Smooth muscle cell of the brain vasculature (primary cell): Measurements from ENCODE around the gene MPRIP.
"Not testable (repeated sequence)": the region's sequence is repeated elsewhere in the genome, so short reads cannot be mapped to it uniquely, and the experiment has no call there.

Source experiments
- DNase-seq: peaks from one replicate; pipeline ENCODE4 v3.0.0-alpha.2; 2012; ENCODE audit warnings: low read depth, low spot score

Gene MPRIP

DNA sequence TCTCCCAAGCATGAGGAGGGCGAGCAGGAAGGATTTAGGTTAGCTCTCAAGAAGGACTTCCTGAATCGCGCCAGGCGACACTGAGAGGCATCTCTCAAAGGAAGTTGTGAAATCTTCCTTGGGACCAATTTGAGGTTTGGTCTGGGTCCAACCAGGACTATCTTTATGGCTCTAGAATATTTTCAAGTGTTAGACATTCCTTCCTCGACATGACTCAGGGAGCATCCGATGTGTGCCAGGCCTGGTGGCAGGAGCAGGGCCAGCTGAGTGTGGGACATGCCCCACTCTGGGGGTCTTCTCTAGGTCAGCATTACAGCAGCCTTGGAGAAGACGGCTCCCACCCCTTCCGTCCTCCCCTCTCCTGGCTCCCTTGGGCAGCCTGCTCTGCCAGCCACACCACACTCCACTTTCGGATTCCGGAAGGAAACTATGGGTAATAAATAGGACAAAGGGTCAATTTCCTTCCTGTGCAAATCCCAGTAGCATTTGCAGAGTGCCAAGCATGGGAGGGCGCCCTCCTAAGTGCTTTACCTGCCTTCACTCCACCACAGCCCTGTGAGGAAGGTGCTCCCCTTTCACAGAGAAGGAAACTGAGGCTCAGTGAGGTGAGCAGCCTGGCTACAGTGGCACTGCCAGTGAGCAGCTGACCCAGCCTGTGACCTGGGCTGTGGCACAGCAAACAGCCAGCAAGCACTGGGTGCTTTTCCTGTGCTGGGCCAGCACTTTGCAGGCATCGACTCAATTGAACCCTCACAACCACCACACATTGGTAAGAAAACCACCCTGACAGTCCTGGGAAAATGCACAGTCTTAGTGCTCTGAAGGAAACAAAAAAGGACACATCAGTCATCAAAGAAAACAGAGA lies 31.0 kb upstream of the MPRIP start:
- not testable (repeated sequence) for DNase-seq

DNA sequence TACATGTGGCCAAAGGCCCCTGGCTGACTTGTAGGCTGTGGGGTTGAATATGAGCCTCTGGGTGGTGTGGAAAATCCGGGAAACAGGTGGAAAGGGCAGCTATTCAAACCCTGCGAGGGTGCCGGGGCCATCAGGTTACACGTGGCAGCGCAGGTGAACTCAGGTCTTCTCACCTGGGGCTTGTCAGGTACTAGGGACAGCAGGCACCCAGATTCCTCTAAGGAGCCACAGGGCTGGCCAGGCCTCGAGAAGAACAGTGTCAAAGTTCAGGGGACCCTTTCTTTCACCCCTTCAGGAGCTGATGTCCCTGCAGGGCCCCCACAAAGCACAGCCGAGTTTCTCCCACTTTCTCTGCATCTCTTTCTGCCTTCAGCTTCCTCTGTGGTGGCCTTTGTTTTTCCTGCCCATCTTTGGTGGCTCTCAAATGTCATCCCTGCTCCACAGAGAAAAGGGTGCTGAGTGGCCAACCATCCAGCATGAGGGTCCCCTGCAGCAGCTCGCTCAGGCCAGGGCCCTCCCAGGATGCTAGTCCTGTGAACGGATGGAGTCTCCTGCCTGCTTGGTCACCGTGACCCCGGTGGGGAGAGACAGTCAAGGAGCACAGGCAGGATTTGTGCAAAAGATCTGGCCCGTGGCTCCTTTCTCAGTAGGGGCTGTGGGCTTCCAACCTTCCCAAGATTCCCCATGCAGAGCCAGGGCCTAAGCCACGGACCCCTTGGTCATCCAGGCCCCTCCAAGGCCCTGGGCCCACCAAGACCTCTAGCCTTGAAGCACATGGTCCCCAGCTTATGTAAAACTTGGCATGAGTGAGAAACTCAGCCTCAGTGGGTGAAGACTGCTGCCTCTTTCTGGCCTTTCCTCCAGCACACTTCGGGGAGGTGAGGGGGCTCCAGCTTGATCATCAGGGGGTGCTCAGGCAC lies 28.2 kb upstream of the MPRIP start:
- DNase-seq: not testable (repeated sequence)

DNA sequence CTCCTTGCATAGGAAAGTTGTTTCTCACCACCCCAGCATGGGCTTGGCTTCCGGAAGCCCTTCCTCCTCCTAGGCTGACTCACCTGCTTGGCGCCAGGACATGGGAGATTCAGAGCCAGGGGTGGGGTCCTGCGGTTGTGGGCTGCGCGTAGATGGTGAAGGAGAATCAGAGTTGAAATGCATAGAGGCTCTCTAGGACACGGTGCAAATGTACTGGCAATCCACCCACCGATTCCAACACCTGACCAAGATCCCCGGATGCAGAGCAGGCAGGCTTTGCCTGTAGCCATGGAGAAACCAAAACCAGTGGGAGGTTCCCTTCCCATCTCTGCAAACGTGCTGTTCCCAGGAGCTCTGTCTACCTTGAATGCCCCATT lies 27.5 kb upstream of the MPRIP start:
- not testable (repeated sequence) for DNase-seq

DNA sequence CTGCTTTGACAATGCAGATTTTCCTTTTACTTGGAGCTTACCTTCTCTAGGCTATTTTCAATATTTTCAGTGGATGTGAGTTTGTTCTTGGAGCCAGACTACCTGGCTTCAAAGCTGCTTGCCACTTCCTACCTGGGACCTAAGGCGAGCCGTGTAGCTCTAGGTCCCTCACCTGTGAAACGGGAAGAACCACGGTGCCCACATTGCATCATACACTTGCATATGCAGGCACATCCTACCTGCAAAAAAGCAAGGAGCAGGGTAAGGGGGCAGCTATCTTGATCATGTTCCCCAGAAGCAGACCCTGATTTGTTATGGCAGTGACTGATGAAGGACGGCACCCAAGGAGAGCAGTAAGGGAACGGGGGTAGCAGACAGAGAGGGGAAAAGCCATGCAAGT lies 27.0 kb upstream of the MPRIP start:
- no peak for DNase-seq

GRCh38 chr17:17016199-17017197 lies 25.8 kb upstream of the MPRIP start:
- not testable (repeated sequence) for DNase-seq

GRCh38 chr17:17017343-17018014 lies 24.8 kb upstream of the MPRIP start:
- DNase-seq: no peak

DNA sequence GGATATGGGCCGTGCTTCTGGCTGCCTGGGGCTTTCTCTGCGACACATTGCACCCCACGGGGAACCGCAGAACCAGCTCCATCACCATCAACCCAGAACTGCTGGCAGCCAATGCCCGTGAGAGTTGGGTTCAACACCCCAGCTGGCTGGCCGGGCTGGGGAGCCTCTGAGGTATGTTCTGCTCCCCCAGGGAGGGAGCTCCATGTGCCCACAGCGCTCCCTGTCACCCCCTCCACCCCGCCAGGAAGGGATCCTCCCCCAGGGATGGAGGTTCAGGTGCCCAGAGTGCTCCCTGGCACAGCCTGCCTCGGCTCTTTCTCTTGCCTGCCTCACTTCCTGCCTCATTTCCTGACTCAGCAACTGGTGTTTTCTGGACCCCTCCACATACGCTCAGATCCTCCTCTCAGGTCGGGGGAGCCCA lies 24.2 kb upstream of the MPRIP start:
- DNase-seq: no peak

GRCh38 chr17:17018612-17019429 lies 23.4 kb upstream of the MPRIP start:
- no peak for DNase-seq

DNA sequence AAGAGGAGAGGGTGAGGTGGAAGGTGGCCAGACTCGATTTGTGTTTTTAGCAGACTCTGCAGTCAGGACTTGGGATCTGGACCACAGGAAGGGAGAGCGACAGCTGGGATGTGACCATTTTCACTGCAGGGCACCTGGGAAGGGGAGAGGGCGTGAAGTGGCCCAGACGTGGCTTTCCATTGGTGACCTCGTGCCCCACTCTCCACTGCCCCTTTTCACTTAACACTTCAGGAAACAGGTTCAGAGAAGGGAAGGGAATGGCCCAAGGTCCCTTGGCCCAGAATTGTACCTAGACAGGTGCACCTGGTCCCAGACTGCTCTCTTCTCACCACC lies 22.9 kb upstream of the MPRIP start:
- no peak for DNase-seq

GRCh38 chr17:17019891-17020456 lies 22.3 kb upstream of the MPRIP start:
- DNase-seq: no peak

DNA sequence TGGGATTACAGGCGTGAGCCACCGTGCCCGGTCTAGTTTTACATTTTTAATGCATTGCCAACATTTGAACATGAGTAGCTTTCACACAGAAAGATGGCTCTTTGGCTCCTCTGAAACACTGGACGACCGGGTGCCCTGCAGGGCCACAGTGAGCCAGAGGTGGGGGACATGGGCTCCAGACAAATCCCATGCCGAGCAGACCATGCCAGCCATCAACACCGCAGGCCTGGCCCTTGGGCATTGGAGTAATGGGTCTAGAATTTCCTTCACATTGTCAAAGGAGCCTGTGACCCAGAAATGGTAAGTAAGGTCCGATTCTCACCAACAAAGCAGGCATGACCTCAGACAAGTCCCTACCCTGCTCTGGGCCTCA lies 21.4 kb upstream of the MPRIP start:
- DNase-seq: no peak

GRCh38 chr17:17021194-17021863 lies 20.9 kb upstream of the MPRIP start:
- no peak for DNase-seq

GRCh38 chr17:17022011-17022410 lies 20.2 kb upstream of the MPRIP start:
- DNase-seq: no peak

DNA sequence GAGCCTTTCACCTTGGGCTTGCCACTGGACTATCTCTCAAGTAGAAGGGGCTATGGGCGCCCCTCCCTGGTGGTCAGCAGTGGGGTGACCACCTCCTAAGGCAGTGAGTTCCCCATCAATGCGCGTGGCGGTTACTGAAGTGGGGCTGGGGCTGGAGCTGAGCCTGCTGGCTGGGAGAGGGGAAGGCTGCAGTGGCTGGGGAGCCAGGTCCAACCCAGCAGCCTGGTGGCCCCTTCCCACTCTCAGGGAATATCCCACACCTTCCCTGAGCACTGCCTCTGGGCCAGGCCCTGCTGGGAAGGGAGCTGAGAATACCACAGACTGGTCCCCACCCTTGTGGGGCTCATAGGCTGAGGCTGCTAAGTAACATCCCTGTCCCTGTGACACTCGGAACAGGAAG lies 19.8 kb upstream of the MPRIP start:
- DNase-seq: no peak

- DNase-seq: no peak
Measured at GRCh38 chr17:17024778-17025300, 17.4 kb upstream of the MPRIP start.

GRCh38 chr17:17025621-17026020 lies 16.6 kb upstream of the MPRIP start:
- no peak for DNase-seq

DNA sequence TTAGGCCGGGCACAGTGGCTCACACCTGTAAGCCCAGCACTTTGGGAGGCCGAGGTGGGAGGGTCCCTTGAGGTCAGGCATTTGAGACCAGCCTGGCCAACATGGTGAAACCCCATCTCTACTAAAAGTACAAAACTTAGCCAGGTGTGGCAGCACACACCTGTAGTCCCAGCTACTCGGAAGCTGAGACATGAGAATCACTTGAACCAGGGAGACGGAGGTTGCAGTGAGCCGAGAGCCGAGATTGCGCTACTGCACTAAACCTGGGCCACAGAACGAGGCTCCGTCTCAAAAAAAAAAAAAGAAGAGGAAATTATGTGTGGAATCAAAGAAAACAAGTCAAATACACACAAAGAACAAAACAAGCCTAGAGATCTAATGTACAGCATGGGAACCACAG lies 16.1 kb upstream of the MPRIP start:
- DNase-seq: no peak

DNA sequence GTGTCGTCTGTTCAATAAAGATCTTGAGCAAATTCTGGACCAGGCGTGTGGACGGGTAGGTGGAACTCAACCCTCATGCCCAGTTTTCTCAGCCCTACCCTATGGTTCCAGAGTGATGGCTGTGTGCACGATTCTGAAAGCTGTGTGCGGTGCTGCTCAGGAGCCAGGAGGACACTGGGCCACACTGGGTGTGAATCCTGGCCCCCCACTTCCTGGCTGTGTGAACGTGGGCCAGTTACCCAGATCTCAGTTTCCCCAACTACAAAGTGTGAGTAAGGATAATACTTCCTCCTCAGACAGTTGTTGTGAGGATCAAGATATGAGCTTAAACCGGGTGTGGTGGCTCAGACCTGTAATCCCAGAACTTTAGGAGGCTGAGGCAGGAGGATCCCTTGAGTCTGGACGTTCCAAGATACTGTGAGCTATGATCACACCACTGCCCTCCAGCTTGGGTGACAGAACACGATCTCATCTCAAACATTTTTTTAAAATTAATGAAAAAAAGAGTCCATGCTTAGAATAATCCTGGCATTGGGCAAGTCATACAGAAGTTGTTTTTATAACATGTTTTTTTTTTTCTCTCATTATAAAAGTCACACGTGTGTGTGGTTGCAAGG lies 14.7 kb upstream of the MPRIP start:
- no peak for DNase-seq
